Stomach (tissue), 4 donors: Measurements from ENCODE around the gene R3HDM2.

Experiments
- EP300 ChIP-seq: sonication (generic); formaldehyde crosslinking; IDR thresholded peaks from one replicate; pipeline ENCODE4 v1.6.1; 2017; ENCODE audit warnings: antibody characterized with exemption
- POLR2A ChIP-seq, 4 donors: fragments of 450-650 bp; IDR thresholded peaks; one replicate each; pipeline ENCODE4 v1.6.1; 2016; ENCODE audit warnings: antibody characterized with exemption in 4 of 4, control low read depth in 2 of 4, mild to moderate bottlenecking in 1 of 4, moderate library complexity in 1 of 4
- TF ChIP-seq, protein P1 (sequence below), 7 experiments: fragments of 450-650 bp in 4 of 7; fragments of 200-600 bp in 3 of 7; sonication (generic) in 3 of 7; IDR thresholded peaks; one replicate each; pipeline ENCODE4 v1.5.1; 2016 to 2019; ENCODE audit warnings: antibody characterized with exemption in 7 of 7, control low read depth in 2 of 7, mild to moderate bottlenecking in 1 of 7

DNA sequence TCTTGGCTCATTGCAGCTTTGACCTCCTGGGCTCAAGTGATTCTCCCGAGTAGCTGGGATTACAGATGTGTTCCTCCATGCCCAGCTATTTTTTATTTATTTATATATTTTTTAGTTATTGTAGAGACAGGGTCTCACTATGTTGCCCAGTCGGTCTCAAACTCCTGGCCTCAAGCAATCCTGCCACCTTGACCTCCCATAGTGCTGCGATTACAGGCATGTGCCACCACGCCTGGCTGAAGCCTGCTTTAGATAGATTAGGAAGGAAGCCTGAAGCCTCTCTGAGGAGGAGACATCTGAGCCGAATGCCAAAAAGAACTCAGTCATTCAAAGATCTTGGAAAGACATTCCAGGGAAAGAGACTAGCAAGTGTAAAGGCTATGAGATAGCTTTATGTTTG is 13.9 kb upstream of the R3HDM2 start:
- TF ChIP-seq, protein P1, sequence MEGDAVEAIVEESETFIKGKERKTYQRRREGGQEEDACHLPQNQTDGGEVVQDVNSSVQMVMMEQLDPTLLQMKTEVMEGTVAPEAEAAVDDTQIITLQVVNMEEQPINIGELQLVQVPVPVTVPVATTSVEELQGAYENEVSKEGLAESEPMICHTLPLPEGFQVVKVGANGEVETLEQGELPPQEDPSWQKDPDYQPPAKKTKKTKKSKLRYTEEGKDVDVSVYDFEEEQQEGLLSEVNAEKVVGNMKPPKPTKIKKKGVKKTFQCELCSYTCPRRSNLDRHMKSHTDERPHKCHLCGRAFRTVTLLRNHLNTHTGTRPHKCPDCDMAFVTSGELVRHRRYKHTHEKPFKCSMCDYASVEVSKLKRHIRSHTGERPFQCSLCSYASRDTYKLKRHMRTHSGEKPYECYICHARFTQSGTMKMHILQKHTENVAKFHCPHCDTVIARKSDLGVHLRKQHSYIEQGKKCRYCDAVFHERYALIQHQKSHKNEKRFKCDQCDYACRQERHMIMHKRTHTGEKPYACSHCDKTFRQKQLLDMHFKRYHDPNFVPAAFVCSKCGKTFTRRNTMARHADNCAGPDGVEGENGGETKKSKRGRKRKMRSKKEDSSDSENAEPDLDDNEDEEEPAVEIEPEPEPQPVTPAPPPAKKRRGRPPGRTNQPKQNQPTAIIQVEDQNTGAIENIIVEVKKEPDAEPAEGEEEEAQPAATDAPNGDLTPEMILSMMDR (IDR thresholded peaks at IDR 0.05), result no peak
- TF ChIP-seq POLR2A (IDR thresholded peaks at IDR 0.05) (no peak), EP300 (no peak)
